ENCODE data around the gene TMEM120B. TPM values are rescaled to one million over a fixed set of nuclear protein-coding genes. Genes with fewer than 3 reads are reported as not detected.

TMEM120B gene
- total RNA-seq, 2 donors from 2014 or later: 8.6 to 13.7 TPM

Other genes starting within 250 kb of the TMEM120B start
- 10 to 100 TPM; 64.2 to 76.4 TPM for gene KDM2B, start 131.7 kb upstream of the TMEM120B start, total RNA-seq
- gene ORAI1, start 86.2 kb upstream of the TMEM120B start, total RNA-seq: 10 to 100 TPM; 24.0 to 31.3 TPM
- 1 to 10 TPM; 1.4 to 2.5 TPM for gene MORN3, start 43.1 kb upstream of the TMEM120B start, total RNA-seq
- gene RHOF, start 80.9 kb downstream of the TMEM120B start, total RNA-seq: 100 to 1,000 TPM; 103 to 123 TPM
- 10 to 100 TPM; 14.7 to 23.4 TPM for gene SETD1B, start 91.3 kb downstream of the TMEM120B start, total RNA-seq
- not detected for gene HPD, start 146.1 kb downstream of the TMEM120B start, total RNA-seq
- 10 to 100 TPM; 39.8 to 75.1 TPM for gene PSMD9, start 176.0 kb downstream of the TMEM120B start, total RNA-seq
- gene CFAP251, start 205.8 kb downstream of the TMEM120B start, total RNA-seq: 10 to 100 TPM in 1 of 2 donors, 1 to 10 TPM in 1; 1.8 to 12.6 TPM

Measured in activated T-helper 17 cell treated with anti-CD3 and anti-CD28 coated beads, Interleukin-2, amount 50 U/mL, for 72 hours (primary cell).